Fibroblast of gingiva (primary cell): ENCODE measurements around the gene MBOAT1.

ENCODE experiments used
- DNase-seq: peaks from one replicate; pipeline ENCODE4 v3.0.0-alpha.2; 2011; ENCODE audit warnings: low read depth

MBOAT1 gene

GRCh38 chr6:20099156-20099555 is 113.1 kb downstream of the MBOAT1 start:
- DNase-seq, result no peak

GRCh38 chr6:20098267-20098876 is 113.9 kb downstream of the MBOAT1 start:
- DNase-seq, result peak; percentile 23

GRCh38 chr6:20096536-20096935 is 115.7 kb downstream of the MBOAT1 start:
- no peak for DNase-seq

DNA sequence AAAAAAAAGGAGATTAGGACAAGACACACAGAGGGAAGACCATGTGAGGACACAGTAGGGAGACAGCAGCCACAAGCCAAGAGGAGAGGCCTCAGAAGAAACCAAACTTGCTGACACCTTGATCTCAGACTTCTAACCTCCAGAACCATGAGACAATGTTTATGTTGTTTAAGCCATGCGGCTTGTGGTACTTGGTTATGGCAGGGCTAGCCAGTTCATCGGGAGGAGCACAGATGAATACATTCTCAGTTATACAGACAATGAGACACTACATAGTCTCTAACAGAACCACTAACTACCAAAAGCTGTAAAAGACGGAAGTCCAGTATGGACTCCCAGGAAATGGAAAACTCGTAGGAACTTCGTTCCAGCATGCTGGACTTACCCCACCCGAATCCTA is 116.8 kb downstream of the MBOAT1 start:
- no peak for DNase-seq

DNA sequence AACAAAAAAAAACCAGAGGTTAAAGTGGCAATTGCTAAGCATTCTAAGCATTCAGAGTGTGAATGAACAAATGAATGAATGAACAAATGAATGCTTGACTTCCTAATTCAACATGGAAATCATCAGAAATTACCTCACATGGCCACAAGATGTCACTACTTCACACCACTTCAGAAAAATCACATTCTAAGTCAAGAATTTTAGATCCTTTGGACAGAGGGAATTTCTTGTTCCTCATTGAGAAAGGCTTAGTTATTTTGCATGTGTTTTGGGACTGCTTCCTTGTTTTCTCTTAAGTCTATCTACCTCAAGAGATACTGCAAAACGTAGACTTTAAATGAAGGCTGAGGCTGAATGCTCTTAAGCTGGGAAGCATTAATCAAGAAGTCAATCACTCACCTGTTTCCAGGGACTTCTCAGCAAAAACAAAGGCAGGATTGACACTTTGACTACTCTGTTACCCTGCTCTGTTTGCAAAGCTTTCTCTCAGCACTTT is 120.2 kb downstream of the MBOAT1 start:
- peak; percentile 47 for DNase-seq

GRCh38 chr6:20086992-20087391 is 125.3 kb downstream of the MBOAT1 start:
- DNase-seq, result no peak

DNA sequence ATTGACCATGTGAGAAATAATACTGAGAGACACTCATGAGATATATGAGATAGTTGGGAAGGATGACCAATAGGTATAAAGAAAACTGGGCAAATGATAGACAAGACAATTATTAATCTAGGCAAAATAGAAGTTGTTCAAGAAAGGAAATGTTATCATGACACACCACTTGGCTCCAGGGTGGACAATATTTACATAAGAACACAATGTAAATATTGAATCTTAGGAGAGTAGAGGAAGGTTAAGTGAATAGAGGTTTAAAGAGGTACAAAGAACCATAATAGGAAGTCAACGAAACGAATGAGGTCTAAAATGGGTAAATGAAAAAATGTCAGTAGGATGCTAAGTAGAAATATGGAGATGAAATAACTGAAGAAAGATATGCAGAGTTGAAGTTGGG is 126.5 kb downstream of the MBOAT1 start:
- no peak for DNase-seq

DNA sequence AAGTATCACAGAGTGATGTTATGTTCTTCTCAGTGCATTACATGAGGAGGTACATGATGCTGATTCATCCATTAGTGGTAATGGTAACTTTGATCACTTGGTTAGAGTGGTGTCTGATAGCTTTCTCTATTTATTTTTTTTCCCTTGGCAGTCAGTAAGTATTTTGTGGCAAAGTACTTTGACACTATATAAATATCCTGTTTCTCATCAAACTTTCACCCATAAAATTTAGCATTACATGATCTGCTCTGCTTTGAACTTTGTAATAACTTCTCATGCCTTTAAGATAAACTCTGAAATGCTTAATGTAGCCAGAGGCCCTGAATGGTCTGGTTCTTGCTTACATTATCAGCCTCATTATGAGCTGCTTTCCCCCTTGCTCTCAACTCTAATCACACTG is 127.9 kb downstream of the MBOAT1 start:
- DNase-seq, result no peak

GRCh38 chr6:20071998-20072397 is 140.3 kb downstream of the MBOAT1 start:
- DNase-seq, result no peak

DNA sequence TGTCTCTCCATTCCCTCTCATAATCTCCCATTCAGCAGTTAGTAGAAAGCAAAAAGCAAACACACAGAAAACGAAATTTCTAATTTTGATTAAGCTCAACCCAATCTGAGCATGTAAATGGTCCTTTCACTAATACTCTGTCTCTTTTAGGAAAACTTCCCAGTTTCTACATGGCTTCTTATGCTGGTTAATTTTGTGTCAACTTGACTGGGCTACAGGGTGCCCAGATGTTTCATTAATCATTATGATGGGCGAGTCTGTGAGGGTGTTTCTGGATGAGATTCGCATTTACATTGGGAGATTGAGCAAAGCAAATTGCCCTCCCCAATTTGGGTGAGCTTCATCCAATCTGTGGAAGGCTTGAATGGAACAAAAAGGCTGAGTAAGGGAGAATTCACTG is 142.2 kb downstream of the MBOAT1 start:
- no peak for DNase-seq

DNA sequence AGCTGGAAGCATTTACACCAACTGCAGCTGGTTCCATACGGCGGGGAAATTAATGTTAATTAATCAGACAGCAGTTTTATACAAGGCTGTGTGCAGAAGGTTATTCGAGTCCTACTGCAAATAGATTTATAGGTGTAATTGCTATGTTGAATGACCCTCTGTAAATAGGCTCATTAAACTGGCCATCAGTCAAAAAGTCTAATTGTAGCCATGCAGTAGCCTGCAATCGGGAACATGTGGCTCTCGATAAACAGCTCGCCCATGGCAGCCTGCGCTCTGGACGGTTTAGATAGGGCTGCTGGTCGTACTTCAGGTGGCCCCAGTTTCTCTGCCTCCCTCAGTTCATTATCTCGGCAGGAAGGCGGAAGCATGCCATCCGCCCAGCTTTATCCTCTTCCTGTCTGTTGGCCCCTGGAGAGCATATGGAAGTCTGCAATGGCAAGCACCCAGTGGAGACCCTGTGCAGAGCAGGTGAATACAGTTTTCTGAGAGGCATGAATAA is 143.2 kb downstream of the MBOAT1 start:
- no peak for DNase-seq

DNA sequence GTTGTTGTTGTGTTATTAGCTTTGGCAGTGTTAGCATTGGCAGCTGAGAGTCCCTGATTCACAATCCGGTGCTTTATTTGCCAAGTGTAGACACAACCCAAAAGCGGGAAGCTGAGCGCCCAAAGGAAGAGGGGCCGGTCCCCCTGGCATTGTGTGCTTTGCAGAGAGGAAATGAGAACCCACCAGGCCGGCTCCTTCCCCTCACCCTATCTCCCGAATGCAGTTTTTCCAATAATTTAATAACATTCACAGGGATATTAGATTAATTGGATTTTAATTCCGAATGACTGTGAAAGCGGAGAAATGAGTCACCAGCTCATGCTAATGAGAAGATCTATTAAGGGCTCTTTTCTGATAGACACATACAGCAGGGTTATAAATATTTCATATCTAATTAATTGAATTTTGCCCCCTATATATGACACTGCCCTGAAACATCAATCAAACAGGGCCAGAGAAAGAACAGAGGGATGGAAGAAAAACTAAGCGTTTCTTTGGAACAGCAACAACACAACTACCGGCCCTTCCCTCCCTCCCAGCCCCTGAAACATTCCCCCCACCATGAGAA is 143.8 kb downstream of the MBOAT1 start:
- DNase-seq, result no peak

DNA sequence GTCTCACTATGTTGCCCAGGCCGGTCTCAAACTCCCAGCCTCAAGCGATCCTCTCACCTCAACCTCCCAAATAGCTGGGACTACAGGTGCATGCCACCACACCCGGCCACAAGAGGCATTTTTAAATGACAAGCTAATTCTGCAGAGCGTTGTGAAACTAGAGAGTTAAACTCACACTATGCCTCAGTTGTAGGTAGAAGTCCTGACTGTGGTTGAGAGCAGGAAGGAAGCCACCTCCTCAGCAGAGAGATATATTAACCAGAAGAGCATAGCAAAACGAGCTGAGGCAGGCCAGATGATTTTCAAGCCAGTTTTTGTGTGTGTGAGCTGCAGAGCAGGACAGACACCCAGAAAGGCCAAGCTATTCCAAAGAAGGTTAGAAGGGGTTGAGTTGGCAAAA is 150.3 kb downstream of the MBOAT1 start:
- no peak for DNase-seq

- DNase-seq, result no peak
Measured at GRCh38 chr6:20060252-20060651, 152.0 kb downstream of the MBOAT1 start.

DNA sequence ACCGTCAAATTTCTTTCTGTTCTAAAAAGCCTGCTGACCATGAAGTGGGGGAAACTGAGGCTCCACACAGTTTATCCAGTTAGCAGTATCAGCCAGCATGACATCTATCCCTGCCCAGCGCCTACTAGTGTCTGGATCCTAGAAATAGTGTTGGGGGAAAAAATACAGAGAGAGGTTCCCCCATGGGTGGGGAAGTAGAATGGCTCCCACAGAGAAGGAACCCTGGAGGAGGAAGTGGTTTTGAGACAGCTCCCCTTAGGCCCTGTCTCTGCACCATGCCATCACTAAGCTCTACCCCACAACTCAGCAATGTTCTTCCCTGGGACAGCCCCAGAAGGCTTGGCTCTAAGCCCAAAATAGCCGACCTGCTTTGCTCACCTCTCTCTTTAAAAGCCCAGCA is 153.4 kb downstream of the MBOAT1 start:
- DNase-seq, result no peak

GRCh38 chr6:20058121-20058905 is 154.0 kb downstream of the MBOAT1 start:
- DNase-seq, result no peak

- peak; percentile 52 for DNase-seq
Measured at GRCh38 chr6:20056350-20056992, 155.8 kb downstream of the MBOAT1 start.

DNA sequence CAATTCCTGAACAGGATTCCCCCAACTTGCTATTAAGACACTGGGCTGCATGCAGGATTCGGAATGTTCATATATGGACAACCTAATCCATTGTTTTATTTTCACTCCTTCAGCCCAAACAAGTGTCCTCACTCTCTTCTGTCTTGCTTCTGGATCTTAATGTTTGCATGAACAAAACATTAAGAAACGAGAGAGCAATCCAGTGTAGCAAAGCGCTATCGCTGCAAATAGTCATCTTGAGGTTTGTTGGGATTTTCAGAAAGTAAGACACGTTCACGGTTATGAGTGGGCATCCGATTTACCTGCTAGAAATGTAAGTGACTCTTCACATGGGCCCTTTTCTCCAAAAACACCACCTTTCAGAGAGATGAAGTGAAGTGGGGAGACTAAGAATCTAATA is 156.4 kb downstream of the MBOAT1 start:
- DNase-seq, result no peak
